Stimulated activated CD8-positive, alpha-beta memory T cell treated with anti-CD3 and anti-CD28 coated beads, Interleukin-15, amount 100 ng/mL, for 48 hours (primary cell): Measurements from ENCODE around the gene DDI2.
"Not testable (repeated sequence)": the region's sequence is repeated elsewhere in the genome, so short reads cannot be mapped to it uniquely, and the experiment has no call there.

Experiments
- DNase-seq, 2 donors: peaks; one replicate each; pipeline ENCODE4 v3.0.0-alpha.2; 2020; ENCODE audit warnings: low read depth in 2 of 2

Gene DDI2

DNA sequence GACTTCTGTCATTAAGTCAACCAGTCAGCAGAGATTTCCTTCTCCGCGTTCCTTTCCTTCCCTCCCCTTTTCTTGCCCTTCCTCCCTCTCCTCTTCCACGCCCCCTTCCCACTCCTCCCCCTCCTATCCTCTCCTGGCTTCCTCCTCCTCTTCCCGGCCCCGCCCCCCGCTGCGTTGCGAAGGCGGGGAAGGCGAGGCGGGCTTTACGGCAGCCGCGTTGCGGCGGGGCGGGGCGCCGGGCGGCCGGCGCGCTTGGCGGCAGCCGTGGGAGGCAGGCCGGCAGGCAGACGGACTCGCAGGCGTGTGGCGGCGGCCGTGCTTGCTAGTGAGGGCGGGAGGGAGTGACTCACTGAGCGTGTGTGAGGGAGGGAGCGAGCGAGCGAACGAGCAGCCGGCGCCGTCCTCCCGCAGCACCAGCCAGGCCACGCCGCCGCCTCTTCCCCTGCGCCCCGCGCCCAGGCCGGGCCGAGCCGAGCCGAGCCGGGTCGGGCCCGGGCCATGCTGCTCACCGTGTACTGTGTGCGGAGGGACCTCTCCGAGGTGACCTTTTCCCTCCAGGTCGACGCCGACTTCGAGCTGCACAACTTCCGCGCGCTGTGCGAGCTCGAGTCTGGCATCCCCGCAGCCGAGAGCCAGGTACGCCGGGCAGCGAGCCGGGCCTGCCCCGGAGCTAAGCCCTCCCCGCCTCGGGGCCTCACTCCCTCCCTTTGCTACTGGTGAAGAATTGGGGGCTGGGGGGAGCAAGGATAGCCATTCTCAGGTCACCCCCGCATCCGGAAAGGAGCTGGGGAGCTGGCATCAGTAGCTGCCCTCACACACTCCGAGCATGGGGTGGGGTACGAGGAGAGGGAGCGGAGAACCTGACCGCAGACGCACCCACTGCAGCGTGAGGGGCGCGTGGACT lies at the start of gene DDI2:
DDI2 (plus strand) TSS at position 286 of the 904 bp plus-strand sequence; CDS start at position 499, 213 bp downstream.
- peak; percentile 94 to 96 for DNase-seq

GRCh38 chr1:15568387-15569073 lies 48.7 kb upstream of the DDI2 start:
- no peak for DNase-seq

DNA sequence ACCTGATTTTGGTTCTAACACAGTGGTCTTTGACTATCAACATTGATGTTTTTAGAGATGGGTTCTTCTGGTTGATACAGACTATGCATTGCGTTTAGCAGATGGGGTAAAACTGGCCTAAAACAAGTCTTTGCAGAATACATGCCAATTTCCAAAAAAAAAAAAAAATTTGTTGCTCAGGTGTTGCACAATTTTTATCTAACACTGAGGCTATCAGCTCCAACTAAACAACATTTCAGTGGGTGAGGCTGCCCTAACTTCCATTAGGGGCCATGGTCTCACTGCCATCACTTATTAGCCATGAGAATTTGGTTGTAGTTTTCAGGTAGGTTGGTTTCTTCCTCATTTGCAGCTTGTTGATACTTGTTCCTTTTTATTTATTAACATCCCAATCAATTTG lies 46.4 kb upstream of the DDI2 start:
- DNase-seq: no peak

GRCh38 chr1:15571266-15571665 lies 46.0 kb upstream of the DDI2 start:
- no peak for DNase-seq

- no peak for DNase-seq
Observed at GRCh38 chr1:15573477-15573876, 43.8 kb upstream of the DDI2 start.

GRCh38 chr1:15574741-15575140 lies 42.5 kb upstream of the DDI2 start:
- no peak for DNase-seq

DNA sequence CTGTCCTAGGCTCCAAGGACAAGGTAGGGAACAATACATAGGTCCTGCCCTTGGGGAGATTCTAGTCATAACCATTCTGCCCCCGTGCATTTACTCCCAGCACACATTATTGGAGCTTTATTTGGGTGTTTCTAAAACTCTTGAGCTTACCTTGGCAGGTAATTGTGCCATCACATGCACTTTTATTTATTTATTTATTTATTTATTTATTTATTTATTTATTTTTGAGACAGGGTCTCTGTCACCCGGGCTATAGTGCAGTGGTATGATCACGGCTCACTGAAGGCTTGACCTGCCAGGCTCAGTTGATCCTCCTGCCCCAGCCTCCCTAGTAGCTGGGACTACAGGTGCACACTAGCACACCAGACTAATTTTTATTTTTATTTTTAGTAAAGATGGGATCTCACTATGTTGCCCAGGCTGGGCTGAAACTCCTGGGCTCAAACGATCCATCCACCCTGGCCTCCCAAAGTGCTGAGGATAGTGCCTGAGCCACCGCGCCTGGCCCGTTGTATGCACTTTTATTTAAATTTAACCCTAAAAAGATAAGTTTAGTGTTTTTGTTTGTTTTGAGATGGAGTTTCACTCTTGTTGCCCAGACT lies 41.6 kb upstream of the DDI2 start:
- no peak for DNase-seq

DNA sequence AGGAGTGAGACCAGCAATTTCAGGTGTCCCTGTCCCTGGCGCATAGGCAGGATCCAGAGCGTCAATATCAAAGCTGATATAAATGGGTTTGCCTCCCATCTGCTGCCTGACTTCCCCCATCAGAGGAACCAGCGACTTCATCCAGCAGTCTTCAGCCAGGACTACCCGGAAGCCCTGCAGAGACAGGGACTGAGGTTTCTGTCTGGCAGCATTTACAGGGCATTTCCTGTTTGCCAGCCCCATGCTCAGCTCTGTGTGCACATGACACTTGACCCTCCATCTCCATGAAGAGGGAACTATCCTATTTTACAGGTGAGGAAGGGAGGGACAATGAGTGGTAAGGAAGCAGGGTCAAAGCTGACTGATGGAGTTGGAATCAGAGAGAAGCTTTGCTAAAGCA lies 39.6 kb upstream of the DDI2 start:
- no peak for DNase-seq

DNA sequence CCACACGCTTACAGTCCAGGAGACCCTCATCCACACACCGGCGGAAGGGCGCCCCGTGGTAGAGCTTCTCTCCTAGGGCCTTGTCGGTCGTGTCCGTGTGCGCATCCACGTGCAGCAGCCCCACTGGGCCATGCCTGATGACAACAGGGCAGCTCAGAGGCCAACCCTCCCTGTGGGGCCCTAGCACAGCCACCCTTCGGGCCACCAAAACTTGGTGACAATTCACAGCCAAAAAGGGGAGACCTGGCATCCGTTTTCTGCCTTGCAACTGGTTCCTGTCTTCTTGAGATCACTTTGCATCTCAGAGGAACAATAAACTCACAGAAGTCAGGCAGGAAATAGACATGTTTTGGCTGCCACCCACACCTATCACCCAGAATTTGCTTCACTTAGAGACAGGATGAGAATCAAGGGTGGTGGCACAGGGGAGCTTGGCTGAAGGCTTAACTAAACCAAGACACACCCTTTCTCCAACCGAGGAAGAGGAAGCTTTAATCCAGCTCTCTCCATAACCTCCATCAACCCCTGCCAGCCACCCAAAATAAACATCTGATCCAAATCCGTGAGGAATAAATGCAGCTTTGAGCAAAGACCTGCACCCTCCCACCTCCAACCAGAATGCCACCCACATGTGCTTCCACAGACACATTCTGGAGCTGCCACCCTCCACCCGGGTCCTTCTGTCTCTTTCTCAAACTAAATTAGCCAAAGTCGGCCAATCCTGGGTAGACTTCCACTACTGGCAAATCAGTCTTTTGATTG lies 38.2 kb upstream of the DDI2 start:
- no peak for DNase-seq

- no peak for DNase-seq
Observed at GRCh38 chr1:15579683-15580047, 37.6 kb upstream of the DDI2 start.

DNA sequence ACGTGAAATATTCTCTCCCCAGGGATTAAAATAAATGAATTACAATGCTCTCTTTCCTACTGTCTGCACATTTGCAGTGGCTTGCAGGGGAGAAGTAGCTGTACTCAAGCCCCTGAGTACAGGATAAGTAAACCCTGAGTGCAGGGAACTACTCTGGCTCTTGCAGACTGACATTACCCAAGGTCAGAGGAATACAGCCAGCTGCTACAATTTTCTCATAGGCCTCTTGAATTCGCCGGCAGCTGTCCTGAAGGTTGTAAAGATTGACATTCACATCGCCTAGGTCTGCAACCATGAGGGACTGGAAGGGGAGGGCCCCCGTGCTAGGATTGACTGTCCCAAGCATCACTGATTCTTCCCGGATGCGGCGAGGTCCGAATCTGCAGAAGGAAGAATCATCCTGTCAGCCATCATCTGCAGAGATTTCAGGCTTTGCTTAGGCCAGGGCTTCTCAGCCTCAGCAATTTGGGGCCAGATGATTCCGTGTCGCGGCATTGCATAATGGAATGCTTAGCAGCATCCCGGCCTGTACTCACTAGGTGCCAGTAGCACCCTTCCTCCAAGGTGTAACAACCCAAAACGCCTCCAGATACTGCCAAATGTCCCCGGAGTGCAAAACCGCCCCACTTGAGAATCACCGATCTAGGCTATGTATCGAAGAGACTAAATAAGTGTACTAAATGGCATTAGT lies 34.1 kb upstream of the DDI2 start:
- DNase-seq: no peak

DNA sequence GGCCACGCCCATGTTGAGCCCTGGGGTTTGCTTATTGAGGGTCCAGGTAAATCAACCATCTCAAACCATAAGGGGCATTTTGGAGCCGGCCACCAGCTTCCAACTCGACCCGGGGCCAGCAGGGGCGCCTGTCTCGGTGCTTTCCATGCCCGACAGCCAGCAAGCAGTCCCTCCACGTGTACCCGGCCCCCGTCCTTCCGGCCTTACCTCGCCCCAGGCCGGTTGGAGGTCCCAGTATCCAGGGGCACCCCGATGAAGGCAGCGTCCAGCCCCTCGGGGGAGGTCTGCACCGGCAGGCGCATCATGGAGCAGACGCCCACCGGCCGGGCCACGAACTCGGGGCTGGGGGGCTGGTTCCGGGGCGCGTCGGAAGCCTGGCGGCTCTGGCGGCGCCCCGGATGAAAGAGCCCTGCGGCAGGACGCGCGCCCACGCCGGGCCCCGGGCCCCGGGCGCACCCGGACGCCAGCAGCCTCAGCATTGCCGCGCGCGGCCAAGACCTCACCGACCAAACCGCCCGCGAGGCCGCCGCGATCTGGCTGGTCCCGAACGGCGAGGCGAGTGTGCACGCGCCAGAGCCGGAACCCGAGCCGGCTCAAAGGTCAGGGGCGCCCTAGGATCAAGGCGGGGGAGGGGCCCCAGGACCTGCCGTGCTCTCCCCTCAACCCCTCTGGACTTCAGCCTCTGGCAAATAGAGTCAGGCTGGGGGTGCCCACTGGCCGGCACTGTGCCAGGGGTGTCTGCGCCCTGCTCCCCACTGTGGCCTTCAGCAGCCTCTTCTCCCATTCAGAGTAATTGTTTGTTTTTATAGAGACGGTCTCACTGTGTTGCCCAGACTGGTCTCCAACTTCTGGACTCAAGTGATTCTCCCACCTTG lies 32.5 kb upstream of the DDI2 start, which contains the start of gene AGMAT:
AGMAT (minus strand) TSS at position 563 of the 875 bp plus-strand sequence; CDS start at position 479, 84 bp downstream.
- DNase-seq: peak; percentile 52 to 56

GRCh38 chr1:15592285-15592684 lies 25.0 kb upstream of the DDI2 start:
- no peak for DNase-seq

GRCh38 chr1:15595809-15596617 lies 21.2 kb upstream of the DDI2 start:
- no peak for DNase-seq

GRCh38 chr1:15598436-15598835 lies 18.8 kb upstream of the DDI2 start:
- no peak for DNase-seq

GRCh38 chr1:15603050-15603965 lies 13.9 kb upstream of the DDI2 start:
- DNase-seq: peak; percentile 89 to 90

- DNase-seq: not testable (repeated sequence)
Observed at GRCh38 chr1:15603966-15604282, 13.3 kb upstream of the DDI2 start.

DNA sequence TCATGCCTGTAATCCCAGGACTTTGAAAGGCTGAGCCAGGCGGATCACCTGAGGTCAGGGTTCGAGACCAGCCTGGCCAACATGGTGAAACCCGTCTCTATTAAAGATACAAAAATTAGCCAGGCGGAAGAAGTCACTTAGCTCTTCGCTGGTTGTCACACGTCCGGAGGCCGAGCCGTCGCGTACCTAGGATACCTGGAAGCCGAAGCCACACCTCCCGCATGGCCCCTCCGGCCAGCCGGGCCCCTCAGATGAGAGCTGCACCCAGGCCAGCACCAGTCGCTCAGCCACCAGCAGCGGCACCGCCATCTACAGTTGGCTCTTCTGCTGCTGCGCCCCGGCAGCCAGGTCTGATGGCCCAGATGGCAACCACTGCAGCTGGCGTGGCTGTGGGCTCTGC lies 12.9 kb upstream of the DDI2 start:
- not testable (repeated sequence) for DNase-seq
